Measurements from ENCODE around the gene CABP7. TPM values are rescaled to one million over a fixed set of nuclear protein-coding genes. Genes with fewer than 3 reads are reported as not detected.

Gene CABP7
- total and polyA plus RNA-seq, 2 of the 13 experiments (the other 11 are each of a cell fraction or from before 2014, with no cell fraction given), result 0.08 TPM; not detected in 1

GRCh38 chr22:29707010-29707409, 12.8 kb upstream of the CABP7 start:
- no peaks in the 10 kb centered on the region for H4K20me1 ChIP-seq (ENCODE audit: insufficient read depth, low read length)
- intact Hi-C loops (cut with micrococcal nuclease; ENCODE audit: unreplicated experiment) (no loop called here), in situ Hi-C loops (cut with HindIII; ENCODE audit: extremely low pct_ligation_motif_present, low pct_unique_long_range_greater_than_20kb) (loop anchor here (10.0 kb wide), 1 partner anchor 378 kb away; the partner anchor contains the start of gene HORMAD2)
- no peaks in the 10 kb centered on the region for H3K79me2 ChIP-seq (ENCODE audit: insufficient read depth, low read length)
- BruUV-seq (replicated peaks), result no TSS peak
- CTCF ChIA-PET (ENCODE audit: low intra/inter-chr PET ratio, low total read pairs), result no interaction called here
- no peak overlapping the region for H3K4me3 ChIP-seq (replicated peaks in 1 of 3; ENCODE audit: insufficient read depth in 1 of 3, low read depth in 2 of 3, low read length in 3 of 3)
- peaks cover 13 to 58% of the 10 kb centered on the region in 2 experiments for H3K27me3 ChIP-seq (ENCODE audit: control insufficient read depth in 1 of 2, insufficient read depth in 2 of 2, low read length in 2 of 2)
- TF ChIP-seq ZNF230 (CRISPR knock-in tag; IDR thresholded peaks at IDR 0.05) (no peak), ZBTB4 (CRISPR knock-in tag; IDR thresholded peaks at IDR 0.05; ENCODE audit: borderline replicate concordance) (no peak), HDAC2 (CRISPR knock-in tag; IDR thresholded peaks at IDR 0.05) (no peak), NR2F1 (CRISPR knock-in tag; IDR thresholded peaks at IDR 0.05) (no peak), RBM39 (IDR thresholded peaks at IDR 0.05; ENCODE audit: low read depth, low read length, poor library complexity, severe bottlenecking) (no peak), FOXP4 (CRISPR knock-in tag; IDR thresholded peaks at IDR 0.05) (no peak)
- H3K9me3 ChIP-seq (ENCODE audit: low read length), result no peaks in the 10 kb centered on the region
- WGBS (ENCODE audit: low lambda C conversion rate), result 40% methylated on average over 6 of the region's 18 CpGs
- H3K9ac ChIP-seq (ENCODE audit: insufficient read depth, low read depth, low read length), result no peak overlapping the region
- POLR2A ChIA-PET, result no interaction called here
- DNase-seq (ENCODE audit: low spot score) (no peak), FAIRE-seq (no peak), ATAC-seq (no peak)
- no peaks in the 10 kb centered on the region for H3K36me3 ChIP-seq (replicated peaks in 1 of 2; ENCODE audit: control insufficient read depth in 1 of 2, insufficient read depth in 2 of 2, low read length in 2 of 2)
- H3K27ac ChIP-seq (ENCODE audit: extremely low read length, insufficient read depth, low read length), result no peak overlapping the region
- H3K4me2 ChIP-seq (ENCODE audit: low read depth, low read length), result no peak overlapping the region
- H2AFZ ChIP-seq (ENCODE audit: low read length), result no peak overlapping the region
- peaks cover 29% of the 10 kb centered on the region for H3K4me1 ChIP-seq (ENCODE audit: insufficient read depth, low read length)
